ENCODE data around the gene HOXB1.

Gene HOXB1

DNA sequence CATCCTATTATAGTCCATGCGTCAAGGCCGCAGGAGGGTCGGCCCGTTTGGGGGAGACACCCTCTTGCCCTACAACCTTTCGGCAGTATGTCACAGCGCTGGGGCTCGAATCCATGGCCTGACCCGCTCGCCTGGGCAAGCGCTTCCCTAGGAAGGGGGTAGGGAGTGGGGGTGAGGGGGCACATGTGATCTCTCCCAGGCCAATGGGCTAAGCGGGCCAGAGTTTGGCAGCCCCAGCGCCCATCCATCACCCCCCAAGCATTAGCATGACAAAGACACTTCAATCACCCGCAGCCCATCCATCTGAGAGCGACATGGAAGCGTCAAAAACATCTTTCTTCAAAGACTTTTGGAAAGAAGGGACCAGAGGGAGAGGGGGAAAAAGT is at the start of gene HOXB1:
Gene HOXB1, minus strand, starts transcription at position 125 of the 386 bp plus-strand sequence. Its CDS starts 107 bp downstream, at position 18.
- no peak for DNase-seq

DNA sequence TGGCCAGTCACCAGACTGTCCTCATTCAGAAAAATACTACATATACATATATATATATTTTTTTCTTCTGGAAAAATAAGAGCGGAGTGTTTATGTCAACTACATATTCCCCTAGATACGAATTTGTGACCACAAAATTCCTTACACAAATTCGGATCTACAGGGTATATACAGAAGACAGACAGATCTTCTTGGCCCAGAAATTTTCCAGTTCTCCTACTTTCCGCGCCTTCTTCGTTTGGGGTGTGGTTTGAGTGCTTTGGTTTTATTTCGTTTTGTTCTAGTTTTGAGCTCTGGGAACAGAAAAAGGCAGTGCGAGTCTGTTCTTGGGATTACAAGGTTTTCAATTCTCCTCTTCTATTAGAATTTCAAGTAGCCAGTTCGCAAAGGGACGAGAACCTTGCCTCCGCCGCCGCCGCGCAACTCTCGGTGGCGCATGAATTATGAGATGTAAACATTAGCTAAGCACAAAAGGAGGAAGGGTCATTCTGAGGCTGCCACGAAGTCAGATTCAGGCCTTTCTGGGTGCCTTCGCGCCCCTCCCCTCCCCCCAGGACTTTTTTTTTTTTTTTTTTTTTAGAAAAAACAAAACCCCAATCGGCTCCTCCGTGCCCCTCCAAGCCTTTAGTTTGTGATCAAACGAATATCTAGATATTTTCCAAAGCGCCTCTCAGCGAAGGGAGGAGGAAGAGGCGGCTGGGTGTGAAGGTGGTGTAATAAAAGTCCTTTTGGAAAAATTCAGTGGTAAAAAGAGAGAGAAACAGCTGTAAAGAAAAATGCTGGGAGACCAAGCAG is 49.1 kb upstream of the HOXB1 start:
- DNase-seq = no peak

DNA sequence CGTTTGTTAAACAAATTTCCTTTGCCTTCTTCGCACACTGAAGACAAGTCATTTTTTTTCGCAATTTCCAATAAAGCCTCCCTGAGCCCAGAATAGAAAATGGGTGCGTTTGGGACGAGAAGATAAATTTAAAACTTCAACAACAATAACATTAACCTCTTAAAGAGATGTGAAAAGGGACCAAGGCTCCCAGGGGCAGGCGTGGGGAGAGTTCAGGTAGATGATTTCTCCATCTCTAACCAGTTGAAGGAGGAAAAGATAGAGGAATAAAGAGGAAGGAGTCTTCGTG is 48.6 kb upstream of the HOXB1 start:
- no peak for DNase-seq

DNA sequence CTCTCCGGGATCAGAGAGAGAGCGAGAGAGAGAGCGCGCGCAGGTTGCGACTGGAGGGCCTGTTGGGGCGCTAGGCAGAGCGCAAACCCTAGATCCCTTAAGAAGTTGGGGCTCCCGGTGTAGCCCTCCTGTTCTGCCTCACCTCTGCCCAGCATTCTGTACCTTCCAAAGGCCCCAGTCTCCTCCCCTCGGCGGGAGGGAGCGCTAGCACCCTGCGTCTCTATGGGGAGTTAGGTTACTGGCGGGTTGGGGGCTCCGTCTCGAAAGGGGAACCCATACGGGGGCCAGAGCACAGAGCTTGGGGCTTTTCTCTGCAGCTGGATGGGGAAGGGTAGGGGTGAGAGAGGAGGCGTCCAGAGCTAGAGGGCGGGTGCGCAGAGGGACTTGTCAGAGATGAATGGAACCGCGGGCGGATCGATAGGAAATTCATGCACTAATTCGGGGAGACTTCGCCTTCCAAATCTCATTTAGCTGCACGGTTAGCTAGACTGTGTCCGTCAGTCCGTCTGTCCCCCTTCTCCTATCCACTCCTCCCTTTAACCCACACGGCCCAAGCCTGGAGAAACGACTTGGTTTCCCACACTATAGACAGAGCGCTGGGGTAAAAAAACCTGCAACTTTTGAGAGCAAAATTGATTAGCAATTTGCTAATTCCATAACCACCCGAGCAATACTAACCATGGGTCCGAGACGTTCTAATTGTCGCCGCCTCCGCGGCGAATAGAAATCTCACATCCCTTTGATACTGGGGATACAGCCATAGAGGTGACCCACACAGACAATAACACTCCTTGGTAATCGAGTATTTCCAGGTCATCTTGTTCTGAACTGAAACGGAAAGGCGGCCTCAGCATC is 48.0 kb upstream of the HOXB1 start:
- no peak for DNase-seq

DNA sequence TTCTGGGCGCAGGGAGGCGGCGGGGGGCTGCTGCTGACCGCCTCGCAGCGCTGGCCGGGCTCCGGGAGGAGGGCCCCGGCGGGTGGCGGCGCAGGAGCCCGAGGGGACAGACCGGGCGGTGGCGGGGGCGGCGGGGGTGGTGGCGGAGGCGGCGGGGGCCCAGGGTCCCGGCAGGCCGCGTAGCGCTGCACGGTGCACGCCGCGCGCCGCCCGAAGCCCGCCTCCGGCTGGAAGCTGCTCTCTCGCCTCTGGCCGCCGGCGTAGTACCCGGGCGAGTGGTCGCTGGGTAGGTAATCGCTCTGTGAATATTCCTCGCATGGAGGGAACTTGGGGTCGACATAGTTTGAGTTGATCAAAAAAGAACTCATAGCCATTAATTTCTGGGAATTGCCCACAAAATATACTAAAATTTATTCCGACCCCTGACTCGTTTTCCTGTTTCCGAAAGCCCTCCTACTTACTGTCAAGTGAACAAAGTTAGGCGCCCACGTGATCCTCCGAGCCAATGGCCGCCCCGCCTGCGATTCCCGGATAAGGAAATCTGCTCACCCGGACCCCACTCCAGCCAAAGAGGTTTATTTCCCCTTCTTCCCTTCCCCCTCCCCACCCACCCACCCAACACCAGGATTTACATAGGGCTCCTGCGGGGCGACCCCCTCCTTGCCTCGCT is 47.3 kb upstream of the HOXB1 start, which contains the start of gene HOXB4:
Gene HOXB4, minus strand, starts transcription at position 405 of the 670 bp plus-strand sequence. Its CDS starts 31 bp downstream, at position 374.
- DNase-seq = peak; percentile 85

DNA sequence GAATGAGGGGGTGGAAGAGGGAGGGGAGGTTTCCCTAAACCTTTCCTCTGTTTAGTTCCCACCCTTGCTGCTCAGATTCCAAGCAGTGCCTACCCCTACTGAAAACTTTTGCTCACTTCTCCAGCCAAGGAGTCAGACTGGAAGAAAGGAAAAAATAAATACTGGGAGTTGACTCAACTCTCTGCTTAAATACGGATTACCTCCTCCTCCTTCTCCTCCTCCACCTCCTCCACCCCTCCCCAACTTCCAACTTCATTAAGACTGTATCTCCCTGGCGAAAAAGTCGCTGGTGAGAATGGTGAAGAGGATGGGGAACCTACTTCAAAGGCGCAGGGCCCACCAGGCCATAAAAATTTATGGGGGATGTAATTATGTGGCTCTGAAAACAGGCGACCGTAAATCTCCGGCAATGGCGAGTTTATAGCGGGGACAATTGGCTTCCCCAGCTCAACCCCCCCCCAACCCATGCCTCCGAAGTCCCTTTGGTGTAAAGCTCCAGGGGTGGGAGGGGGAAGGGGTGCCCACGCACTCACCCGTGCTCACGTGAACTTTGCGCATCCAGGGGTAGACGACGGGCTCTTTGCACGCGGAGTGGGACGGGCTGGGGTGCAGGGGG is 46.6 kb upstream of the HOXB1 start:
- DNase-seq = no peak

DNA sequence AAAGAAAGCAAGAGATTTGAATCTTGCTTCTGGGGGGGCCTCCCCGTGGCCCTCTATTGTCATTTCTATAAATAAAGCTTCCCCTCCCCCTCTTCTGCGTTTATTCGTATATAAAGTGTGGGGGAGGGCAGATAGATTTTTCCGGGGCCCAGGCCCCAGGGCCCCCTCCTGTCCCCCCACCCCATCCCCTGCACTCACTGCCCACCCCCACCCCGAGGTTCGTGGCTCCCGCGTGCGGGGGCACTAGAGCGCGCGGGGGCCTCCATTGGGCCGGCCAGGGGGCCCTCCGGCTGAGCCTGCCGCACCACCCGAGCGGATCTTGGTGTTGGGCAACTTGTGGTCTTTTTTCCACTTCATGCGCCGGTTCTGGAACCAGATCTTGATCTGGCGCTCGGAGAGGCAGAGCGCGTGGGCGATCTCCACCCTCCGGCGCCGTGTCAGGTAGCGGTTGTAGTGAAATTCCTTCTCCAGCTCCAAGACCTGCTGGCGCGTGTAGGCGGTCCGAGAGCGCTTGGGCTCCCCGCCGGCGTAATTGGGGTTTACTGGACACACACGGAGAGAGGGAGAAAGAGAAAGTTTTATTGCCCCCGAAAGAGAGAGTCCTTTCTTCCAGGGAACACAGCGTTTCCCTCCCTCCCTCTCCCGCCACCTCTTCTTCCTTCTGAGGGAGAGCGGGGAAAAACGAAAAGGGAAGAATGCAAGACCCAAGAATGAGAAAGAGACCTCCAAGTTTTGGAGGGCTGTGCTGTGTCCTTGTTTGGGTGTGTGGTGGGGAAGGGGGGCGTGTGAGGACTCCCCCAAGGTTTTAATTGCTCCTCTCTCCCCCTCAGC is 45.9 kb upstream of the HOXB1 start:
- DNase-seq = no peak

DNA sequence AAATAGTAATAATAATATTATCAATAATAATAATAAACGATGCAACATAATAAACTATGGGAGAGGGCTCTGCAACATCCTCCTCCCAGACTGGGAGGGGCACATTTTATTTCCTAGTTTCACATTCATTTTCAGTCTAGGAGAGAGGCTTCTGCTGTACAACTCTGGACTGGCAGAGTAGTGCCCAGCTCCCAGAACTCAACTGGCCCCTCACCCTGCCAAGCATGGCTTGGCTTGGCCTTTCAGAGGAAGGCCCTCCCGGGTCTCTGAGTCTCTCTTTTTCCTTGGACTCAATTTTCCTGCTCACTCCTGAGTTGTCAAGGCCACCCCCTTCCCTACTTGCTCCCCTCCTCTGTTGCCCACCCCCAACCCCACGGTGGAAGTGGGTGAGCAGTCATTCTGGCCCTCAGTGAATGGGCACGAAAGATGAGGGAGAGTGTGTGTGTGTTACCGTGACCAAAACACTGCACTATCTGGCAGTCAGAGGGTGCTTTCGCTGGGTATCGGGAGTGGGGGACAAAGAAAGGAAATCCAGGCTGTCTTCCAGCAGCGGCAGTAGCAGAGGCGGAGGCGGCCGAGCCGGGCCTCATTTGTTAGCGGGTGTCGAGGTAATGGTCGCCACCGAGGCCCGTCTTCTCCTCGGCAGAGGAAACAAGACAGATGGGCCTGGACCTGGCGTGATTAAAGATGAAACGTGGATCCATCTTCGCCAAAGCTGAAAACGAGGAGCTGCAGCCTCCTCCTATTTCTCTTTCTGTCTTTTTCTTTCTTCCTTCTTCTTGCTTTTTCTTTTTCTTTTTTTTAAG is 45.1 kb upstream of the HOXB1 start:
- no peak for DNase-seq

DNA sequence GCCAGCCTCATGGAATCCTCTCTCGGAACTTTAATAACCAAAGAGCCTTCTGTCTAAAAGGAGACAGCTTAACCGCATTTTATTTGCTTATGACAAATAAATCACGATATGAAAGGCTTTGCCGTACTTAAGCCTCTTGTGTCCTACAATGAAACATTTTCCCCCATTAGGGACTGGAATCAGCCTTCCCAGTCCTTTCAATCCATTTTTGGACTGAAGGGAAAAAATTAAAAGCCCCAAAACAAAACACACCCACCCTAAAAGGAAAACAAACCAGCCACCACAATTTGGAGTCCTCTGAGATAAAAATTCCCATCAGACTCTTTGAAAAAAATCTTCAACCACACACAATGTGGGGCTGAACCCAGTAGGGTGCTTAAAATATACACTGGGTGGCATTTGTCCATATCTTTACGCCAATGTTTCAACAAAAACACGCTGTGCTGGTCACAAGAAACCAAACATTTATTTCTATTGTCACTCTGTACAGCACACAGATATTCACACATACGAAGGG is 44.3 kb upstream of the HOXB1 start:
- DNase-seq = no peak

DNA sequence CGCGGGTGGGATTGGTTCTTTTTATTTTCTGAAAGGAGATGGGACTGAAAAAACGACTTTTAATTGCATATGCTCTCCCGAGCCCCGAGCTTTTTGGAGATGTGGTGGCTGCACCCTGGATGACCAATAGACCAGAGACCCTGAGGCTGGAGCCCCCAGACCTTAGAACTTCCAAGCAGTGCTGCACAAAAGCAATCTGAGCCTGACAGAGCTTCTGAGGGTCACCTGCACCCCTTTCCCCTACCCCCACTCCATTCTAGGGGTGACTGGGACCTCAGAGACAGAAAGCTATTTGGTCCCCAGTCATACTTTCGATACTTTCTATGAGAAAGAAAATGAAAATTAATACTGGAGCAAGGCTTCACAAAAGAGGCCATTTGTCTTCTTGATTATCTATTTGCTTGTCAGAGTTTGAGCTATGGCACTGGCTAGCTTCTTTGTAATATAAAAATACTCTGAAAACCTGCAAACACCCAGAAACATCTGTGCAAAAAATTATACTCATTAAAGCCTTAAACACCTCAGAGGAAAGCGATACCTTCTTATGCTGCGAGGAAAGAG is 43.8 kb upstream of the HOXB1 start:
- no peak for DNase-seq

DNA sequence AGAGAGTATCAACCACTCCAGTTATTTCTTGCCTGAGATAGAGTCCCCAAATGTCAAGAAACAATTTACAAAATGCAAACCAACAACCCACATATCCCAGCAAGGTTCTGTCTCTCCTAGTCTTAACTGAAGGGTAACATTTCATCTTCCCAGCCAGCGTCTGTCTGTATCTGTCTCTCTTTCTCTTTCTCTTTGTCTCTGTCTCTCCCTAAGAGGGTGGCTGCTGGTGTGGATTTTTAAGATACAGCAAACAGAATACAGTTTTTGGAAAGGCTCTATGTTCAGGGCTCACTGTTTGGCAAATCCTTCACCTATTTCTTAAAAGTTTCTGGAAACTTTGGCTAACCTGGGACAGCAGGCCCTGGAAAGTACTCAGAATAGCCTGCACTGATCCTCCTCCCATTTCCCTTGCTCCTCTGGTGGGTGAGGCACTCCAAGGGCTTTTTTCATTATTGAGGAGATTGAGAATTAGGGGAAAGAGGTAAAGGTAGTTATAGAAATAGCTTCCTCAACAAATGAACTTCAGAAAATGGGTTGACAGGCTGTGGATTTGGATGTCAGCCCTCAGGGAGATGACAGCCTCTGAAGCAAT is 41.1 kb upstream of the HOXB1 start:
- no peak for DNase-seq

DNA sequence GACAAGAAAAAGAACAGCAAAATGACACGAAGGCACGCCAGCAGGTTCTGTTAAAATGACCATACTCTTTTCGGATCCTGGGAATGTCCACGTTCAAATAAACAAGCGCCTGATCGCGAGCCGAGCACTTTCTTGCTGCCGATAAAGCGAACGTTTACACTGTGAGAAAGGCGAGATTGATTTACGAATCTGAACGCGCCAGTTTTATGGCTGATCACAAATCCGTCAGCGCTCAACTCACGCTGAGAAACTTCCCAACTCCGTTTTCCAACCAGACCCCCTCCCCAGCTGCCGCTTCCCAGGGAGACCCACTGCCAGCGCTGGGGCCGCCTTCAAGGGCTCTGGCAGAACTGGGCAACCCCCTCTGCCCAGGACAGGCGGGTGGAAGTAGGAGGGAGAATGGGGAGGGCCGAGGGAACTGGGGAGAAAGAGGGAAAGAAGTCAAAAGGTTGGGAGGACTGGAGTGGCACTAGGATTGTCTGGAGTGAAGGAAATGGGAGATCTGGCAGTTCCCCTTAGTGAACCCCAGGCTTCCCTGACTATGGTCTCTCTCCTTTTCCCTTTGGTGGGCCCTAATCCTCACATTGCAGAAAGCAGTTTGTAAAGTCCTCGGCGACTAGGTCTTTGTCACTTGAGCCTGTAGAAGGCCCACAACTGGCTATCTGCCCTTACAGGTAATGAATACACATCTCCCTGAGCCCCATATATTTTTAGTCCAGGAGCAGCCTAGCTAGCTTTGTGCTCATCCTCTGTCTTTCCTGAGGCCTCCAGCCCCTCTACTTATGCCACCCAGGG is 40.4 kb upstream of the HOXB1 start:
- DNase-seq = no peak

DNA sequence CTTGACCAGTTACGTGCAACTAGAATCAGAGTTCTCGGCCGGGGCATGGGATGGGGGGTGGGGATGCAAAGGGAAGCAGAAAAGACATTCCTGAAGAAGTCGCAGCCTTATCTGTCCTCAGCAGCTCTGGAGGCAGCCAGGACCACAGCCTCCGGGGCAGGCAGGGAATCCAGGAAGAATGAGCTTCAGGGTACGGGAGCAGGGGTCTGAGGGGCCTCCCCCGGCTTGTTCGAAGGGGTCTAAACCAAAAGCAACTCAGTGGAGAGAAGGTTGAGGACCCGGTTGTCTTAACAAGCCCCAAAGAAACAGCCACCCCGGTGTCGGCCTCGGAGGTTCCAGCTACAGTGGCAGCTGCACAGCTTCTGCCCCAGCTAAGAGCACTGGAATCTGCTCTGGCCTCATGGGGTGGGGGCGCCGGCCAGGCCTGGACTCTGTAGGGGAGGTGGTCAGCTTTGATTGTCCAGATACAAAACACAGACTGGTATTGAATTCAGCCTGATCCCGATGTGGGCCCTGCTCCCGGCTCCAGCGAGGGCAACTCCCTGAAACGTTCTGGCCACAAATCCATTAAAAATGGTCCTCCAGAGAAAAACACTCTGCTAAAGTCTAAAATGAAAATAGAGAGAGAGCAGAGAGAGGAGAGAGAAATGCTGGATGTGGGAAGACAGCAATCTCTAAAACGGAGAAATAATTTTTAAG is 39.7 kb upstream of the HOXB1 start:
- no peak for DNase-seq

DNA sequence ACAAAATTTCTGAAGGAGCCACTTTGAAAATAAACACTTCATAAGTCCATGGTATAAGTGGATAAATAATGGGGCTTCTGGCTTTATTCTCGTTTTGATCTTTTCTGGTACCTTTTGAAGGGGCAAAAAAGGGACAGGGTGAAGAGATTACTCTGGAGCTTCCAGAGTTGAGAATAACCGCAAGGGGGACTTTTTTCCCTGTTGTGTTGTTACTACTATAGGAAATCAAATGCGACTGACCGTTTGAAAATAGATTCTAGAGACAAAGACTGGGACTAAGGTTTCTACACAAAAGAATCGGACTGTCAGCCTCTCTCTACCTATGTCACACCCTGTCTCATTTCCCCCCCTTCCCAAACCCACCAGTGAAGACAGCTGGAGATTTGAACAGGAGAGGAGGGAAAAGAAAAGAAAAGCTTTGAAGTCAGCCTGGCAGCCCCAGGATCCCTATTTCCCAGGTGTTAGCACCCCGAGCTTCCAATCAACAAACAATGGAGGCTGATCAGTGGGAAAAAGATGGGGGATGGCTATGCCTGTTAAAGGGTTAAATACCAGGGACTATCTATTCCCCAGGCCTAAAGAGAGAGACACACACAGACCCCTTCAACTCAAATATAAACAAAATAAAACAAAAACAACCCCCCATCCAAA is 39.0 kb upstream of the HOXB1 start:
- DNase-seq = no peak

DNA sequence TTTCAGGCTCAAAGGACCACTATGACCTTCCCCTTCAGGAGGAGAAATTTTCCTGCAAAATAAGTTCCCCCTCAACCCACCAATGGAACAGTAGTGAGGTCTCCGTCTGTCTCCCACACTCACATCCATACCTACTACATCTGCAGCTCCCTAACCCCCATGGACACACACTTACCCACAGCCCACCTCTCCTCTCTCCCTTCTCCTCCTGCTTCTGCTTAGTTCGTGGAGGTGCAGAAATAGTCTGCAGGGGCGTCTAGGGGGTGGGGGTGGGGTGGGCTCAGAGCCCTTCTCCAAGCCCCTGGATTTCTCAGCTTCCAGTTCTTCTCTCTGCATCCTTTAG is 38.4 kb upstream of the HOXB1 start:
- DNase-seq = no peak

DNA sequence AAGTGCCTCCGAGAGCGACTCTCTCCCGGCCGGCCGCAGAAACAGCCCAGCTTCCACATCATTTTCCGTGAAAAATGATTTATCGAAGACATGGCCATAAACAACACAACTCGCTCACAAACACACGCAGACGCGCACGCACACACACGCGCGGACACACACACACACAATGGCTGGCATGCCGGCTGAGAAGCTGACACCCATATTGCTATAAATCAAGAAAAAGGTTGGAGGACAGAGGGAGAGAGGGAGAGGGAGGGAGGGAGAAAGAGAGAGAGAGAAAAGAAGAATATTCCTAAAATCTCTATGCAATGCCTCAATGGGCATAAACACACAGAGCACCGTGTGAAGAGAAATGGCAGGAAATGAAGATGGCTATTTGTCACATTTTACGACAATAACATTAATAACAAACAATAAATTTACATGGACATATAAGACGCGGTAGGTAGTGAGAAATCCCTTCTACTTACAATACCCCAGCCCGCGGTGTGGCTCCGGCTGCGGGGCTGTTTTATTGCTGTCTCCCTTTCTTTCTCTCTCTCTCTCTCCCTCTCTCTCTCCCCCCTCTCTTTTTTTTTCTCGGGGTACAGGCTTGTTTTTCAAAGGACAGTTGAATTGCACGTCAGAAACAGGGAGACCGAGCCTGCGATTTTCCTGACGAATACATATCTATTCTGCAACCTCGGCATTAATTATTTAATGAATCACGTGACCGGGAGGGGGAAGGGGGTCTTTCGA is 37.9 kb upstream of the HOXB1 start:
- no peak for DNase-seq

DNA sequence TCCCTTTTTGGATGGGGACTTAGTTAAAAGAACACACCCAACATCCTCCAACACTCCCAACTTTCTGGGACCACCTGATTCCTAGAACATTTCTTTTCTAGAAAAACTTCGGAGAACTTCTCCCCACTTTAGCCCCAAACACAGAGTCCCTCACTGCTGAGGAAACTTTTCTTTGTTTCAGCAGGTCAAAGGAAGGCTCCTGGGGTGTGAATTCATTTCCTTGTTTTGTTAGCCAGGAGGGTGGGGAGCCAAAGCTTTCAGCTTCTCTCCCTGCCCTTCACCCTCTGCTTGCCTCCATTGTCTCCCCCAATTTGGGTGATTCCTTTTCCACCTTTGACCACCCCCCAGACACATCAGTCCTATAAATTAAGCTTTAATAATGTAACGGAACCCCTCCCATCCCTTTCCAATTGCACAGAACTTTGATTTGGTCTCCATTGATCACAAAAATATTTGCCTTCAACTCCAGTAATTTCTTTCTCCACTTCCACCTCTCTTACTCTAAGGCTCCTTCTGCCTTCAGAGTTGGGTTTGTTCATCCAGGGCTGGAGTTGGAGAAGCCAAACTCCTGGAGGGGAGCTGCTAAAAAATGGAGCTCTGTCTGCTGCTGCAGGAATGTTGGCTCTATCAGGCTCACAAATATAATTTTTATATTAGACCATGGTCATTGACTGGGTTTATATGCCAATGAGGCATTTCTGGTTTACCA is 37.0 kb upstream of the HOXB1 start:
- DNase-seq = no peak
